OCI-LY1 (cell line): ENCODE data around the gene EFR3B.

Source experiments
- H2AFZ ChIP-seq: fragments of 200-600 bp; sonication (generic), shearing (Covaris generic); 2 replicates; pipeline ENCODE4 v1.6.0; 2014; ENCODE audit warnings: antibody characterized with exemption, mild to moderate bottlenecking, low read length
- H3F3A ChIP-seq: fragments of 200-600 bp; sonication (generic), shearing (Covaris generic); 2 replicates; pipeline ENCODE4 v1.6.0; 2014; ENCODE audit warnings: mild to moderate bottlenecking, antibody characterized with exemption, low read length, moderate library complexity; ENCODE audit not compliant: insufficient read depth
- H3K27ac ChIP-seq: fragments of 200-600 bp; sonication (generic); 2 replicates; pipeline ENCODE4 v1.5.1; 2014; ENCODE audit warnings: low read length, mixed run types, mild to moderate bottlenecking, low read depth; ENCODE audit not compliant: poor library complexity, severe bottlenecking
- H3K27me3 ChIP-seq: fragments of 200-600 bp; sonication (generic); 2 replicates; pipeline ENCODE4 v1.6.0; 2014; ENCODE audit warnings: antibody characterized with exemption, mild to moderate bottlenecking, low read length, moderate library complexity; ENCODE audit not compliant: insufficient read depth
- H3K36me3 ChIP-seq: fragments of 200-600 bp; sonication (generic); 2 replicates; pipeline ENCODE4 v1.6.1; 2014; ENCODE audit warnings: mild to moderate bottlenecking, antibody characterized with exemption, low read length, moderate library complexity, mixed read lengths; ENCODE audit not compliant: insufficient read depth
- H3K4me1 ChIP-seq: fragments of 200-600 bp; sonication (generic); 2 replicates; pipeline ENCODE4 v1.5.1; 2014; ENCODE audit warnings: mild to moderate bottlenecking, low read length, moderate library complexity; ENCODE audit not compliant: insufficient read depth, severe bottlenecking
- H3K4me2 ChIP-seq: fragments of 200-600 bp; sonication (generic), shearing (Covaris generic); 2 replicates; pipeline ENCODE4 v1.6.1; 2014; ENCODE audit warnings: low read length
- H3K4me3 ChIP-seq: fragments of 200-600 bp; sonication (generic); 2 replicates; pipeline ENCODE4 v1.5.1; 2014; ENCODE audit warnings: low read length, low read depth, mild to moderate bottlenecking, mixed read lengths; ENCODE audit not compliant: poor library complexity, severe bottlenecking
- H3K79me2 ChIP-seq: fragments of 200-600 bp; shearing (Covaris generic); 2 replicates; pipeline ENCODE4 v1.6.1; 2016; ENCODE audit warnings: mixed run types, low read length, mixed read lengths; ENCODE audit not compliant: insufficient read depth
- H3K9ac ChIP-seq: fragments of 200-600 bp; sonication (generic), shearing (Covaris generic); 2 replicates; pipeline ENCODE4 v1.6.1; 2014; ENCODE audit warnings: mild to moderate bottlenecking, low read length, mixed read lengths
- H3K9me2 ChIP-seq: fragments of 200-600 bp; sonication (generic), shearing (Covaris generic); 2 replicates; pipeline ENCODE4 v1.6.1; 2014; ENCODE audit warnings: low read depth, mild to moderate bottlenecking, low read length, mixed read lengths
- H3K9me3 ChIP-seq: fragments of 200-600 bp; shearing (Covaris generic); 2 replicates; pipeline ENCODE4 v1.6.1; 2014; ENCODE audit warnings: low read length, mixed read lengths
- H4K20me1 ChIP-seq: fragments of 200-600 bp; sonication (generic), shearing (Covaris generic); 2 replicates; pipeline ENCODE4 v1.6.0; 2016; ENCODE audit warnings: mild to moderate bottlenecking, low read length; ENCODE audit not compliant: insufficient read depth
- EZH2 ChIP-seq: fragments of 200-600 bp; sonication (generic), shearing (Covaris generic); IDR thresholded peaks from 2 replicates; pipeline ENCODE4 v1.8.0; 2017; ENCODE audit warnings: borderline replicate concordance, mixed run types, mild to moderate bottlenecking, antibody characterized with exemption, low read length, moderate library complexity, mixed read lengths
- TF ChIP-seq, protein P1 (sequence below): fragments of 200-600 bp; sonication (generic), shearing (Covaris generic); IDR thresholded peaks from 2 replicates; pipeline ENCODE4 v1.5.1; 2017; ENCODE audit warnings: mild to moderate bottlenecking, antibody characterized with exemption, low read length, moderate library complexity, mixed read lengths

EFR3B gene

DNA sequence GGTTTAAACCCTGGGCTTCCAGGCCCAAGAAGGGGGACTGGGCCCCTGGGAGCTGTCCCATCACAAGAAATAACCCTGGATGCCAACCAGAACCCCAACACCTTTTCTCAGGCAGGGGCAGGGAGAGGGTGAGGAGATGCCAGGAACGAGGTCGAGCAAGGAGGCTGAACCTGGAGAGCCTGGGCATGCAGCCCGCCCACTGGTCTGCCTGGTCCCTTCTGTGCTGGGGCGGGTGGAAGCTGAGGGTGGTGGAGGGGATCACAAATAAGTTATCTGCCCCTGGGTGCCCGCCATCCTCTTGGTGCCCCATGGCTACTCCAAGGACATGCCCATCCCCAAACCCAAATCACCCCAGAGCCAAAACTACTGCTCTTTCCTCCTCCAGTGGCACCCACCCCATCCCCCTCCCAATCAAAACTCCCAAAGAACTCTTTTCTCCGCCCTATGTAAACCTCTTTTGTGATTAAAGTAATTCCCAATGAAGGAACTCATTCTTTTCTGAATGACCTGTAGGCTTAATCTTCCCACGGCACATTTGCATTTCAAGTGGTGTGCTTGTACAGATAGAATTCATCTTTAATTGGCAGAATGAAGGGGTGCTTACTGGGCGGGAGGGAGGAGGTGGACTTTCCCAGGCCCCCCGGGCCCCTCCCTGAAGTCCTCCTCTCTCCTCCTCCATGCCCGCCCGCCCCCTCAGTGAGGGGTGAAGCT, 47.9 kb downstream of the EFR3B start:
- Histone ChIP-seq H3F3A (no peaks in the 10 kb centered on the region), H4K20me1 (no peaks in the 10 kb centered on the region), H3K9me3 (no peaks in the 10 kb centered on the region), H3K4me3 (no peak overlapping the region), H2AFZ (no peak overlapping the region), H3K4me1 (no peaks in the 10 kb centered on the region), H3K79me2 (no peaks in the 10 kb centered on the region), H3K4me2 (no peak overlapping the region), H3K27me3 (no peaks in the 10 kb centered on the region), H3K36me3 (no peaks in the 10 kb centered on the region), H3K9ac (no peak overlapping the region), H3K27ac (no peak overlapping the region), H3K9me2 (no peaks in the 10 kb centered on the region)
- no peak for TF ChIP-seq EZH2
- TF ChIP-seq, protein P1, sequence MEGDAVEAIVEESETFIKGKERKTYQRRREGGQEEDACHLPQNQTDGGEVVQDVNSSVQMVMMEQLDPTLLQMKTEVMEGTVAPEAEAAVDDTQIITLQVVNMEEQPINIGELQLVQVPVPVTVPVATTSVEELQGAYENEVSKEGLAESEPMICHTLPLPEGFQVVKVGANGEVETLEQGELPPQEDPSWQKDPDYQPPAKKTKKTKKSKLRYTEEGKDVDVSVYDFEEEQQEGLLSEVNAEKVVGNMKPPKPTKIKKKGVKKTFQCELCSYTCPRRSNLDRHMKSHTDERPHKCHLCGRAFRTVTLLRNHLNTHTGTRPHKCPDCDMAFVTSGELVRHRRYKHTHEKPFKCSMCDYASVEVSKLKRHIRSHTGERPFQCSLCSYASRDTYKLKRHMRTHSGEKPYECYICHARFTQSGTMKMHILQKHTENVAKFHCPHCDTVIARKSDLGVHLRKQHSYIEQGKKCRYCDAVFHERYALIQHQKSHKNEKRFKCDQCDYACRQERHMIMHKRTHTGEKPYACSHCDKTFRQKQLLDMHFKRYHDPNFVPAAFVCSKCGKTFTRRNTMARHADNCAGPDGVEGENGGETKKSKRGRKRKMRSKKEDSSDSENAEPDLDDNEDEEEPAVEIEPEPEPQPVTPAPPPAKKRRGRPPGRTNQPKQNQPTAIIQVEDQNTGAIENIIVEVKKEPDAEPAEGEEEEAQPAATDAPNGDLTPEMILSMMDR: no peak

- Histone ChIP-seq H3K36me3 (no peaks in the 10 kb centered on the region), H3F3A (no peaks in the 10 kb centered on the region), H3K4me3 (no peak overlapping the region), H3K9me2 (no peaks in the 10 kb centered on the region), H4K20me1 (no peaks in the 10 kb centered on the region), H3K4me1 (no peaks in the 10 kb centered on the region), H3K27me3 (no peaks in the 10 kb centered on the region), H2AFZ (no peak overlapping the region), H3K9ac (no peak overlapping the region), H3K27ac (no peak overlapping the region), H3K4me2 (no peak overlapping the region), H3K9me3 (no peaks in the 10 kb centered on the region), H3K79me2 (no peaks in the 10 kb centered on the region)
- no peak for TF ChIP-seq EZH2
- TF ChIP-seq, protein P1: no peak
These were observed 48.9 kb downstream of the EFR3B start for GRCh38 chr2:25090801-25091200.

GRCh38 chr2:25091265-25091664, 49.4 kb downstream of the EFR3B start:
- Histone ChIP-seq H3K9ac (no peak overlapping the region), H3K36me3 (no peaks in the 10 kb centered on the region), H3K9me3 (no peaks in the 10 kb centered on the region), H3F3A (no peaks in the 10 kb centered on the region), H3K4me1 (no peaks in the 10 kb centered on the region), H4K20me1 (no peaks in the 10 kb centered on the region), H3K79me2 (no peaks in the 10 kb centered on the region), H3K27me3 (no peaks in the 10 kb centered on the region), H3K4me2 (no peak overlapping the region), H3K9me2 (no peaks in the 10 kb centered on the region), H3K27ac (no peak overlapping the region), H2AFZ (no peak overlapping the region), H3K4me3 (no peak overlapping the region)
- TF ChIP-seq, protein P1: no peak
- TF ChIP-seq EZH2: no peak
